Activated CD8-positive, alpha-beta memory T cell treated with anti-CD3 and anti-CD28 coated beads, Interleukin-2, amount 50 U/mL, for 4 hours (primary cell): ENCODE data around the gene SMIM26.
"Not testable (repeated sequence)": the region's sequence is repeated elsewhere in the genome, so short reads cannot be mapped to it uniquely, and the experiment has no call there.

Experiments
- DNase-seq: peaks from one replicate; pipeline ENCODE4 v3.0.0-alpha.2; 2020

Gene SMIM26, protein sequence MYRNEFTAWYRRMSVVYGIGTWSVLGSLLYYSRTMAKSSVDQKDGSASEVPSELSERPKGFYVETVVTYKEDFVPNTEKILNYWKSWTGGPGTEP

GRCh38 chr20:18566892-18567738 is at the start of gene SMIM26:
SMIM26 (plus strand) TSS chr20:18567432; CDS start chr20:18567479, 47 bp downstream.
- DNase-seq: peak; percentile 94

DNA sequence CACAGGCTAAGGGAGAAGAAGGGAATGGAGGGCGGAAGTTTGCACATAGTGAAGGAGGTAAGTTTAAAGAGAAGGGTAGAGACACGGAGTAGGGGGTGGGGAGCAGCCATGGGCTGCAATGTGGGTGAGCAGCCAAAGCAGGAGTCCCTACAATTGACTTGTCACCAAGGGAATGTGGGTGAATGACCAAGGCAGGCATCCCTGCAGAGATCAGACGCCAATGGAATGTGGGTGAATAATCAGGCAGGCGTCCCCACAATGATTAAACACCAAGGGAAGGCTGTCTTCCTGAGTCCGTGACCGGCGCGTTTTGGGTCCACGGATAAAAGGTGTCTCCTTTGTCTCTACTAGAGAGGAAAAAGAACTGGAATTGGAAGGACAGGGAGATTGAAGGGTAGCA is 45.2 kb upstream of the SMIM26 start:
- DNase-seq: not testable (repeated sequence)

DNA sequence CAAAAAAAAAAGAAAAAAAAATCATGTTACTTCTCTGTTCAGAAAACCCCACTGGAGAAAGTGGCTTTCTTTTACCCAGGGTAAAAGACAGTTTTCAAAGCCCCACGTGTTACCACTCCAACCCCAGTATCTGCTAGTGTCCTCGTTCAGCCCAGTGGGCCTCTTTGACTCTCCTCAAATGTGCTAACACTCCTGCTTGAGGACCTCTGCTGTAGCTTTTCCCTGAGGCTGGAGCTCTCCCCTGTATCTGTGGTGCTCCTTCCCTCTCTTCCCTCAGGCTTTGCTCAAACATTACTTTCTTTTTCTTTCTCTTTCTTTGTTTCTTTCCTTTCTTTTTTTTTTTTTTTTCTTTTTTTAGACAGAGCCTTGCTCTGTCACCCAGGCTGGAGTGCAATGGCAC is 44.2 kb upstream of the SMIM26 start:
- DNase-seq: no peak

- DNase-seq: no peak
These were observed 42.6 kb upstream of the SMIM26 start for GRCh38 chr20:18524646-18525045.

- not testable (repeated sequence) for DNase-seq
These were observed 40.5 kb upstream of the SMIM26 start for GRCh38 chr20:18526761-18527160.

- DNase-seq: no peak
These were observed 39.9 kb upstream of the SMIM26 start for GRCh38 chr20:18527339-18527738.

DNA sequence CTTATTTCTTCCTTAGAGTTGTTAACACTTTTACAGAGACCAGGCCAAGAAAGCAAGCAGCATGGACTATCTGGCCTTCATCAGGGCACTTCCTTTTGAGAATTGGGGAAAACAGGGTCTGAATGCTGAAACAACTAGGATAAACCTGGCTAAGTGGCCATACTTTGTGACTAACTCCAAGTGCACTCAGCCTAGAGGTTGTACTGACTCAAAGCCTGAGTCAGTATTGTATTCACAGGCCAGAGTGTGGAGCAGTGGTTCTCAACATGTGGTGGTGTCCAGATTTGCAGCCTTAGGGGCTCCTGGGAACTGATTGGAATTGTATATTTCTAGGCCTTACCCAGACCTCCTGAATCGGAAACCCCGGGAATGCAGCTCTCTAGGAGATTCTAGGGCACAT is 39.4 kb upstream of the SMIM26 start:
- no peak for DNase-seq

- DNase-seq: no peak
These were observed 38.2 kb upstream of the SMIM26 start for GRCh38 chr20:18529041-18529440.

DNA sequence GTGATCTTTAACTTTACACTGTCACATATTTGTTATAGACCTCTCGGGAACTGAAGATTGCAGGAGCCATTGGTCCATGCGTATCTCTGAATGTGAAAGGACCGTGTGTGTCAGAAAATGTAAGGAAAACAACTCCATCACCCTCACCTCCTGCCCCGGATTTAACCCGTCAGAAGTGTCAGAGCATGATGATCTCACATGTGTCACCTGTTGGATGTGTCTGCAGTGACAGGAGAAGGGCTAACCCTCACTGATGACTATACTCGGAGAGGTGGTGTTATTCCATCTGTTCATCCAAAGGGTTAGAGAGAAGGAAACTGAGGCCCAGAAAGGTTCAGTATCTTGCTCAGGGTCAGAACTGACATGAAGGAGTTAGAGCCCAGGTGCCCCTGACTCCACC is 34.6 kb upstream of the SMIM26 start:
- DNase-seq: no peak

DNA sequence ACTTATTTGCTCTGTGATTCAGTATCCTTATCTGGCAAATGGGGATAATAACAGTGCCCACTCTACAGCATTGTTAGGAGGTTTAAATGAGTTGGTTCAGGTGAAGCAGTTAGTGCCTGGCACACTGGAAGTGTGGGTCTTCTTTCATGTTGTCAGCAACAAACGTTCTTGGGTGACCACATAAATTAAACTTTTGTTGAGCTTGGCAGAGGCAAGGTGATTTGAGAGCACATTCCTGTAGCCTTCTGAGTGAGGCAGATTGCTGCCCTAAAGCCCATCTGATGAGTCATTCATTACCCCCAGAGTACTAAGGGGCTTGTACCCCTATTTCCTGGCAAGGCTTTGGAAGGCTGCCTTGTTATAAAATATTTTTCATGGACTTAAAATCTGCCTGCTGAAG is 33.7 kb upstream of the SMIM26 start:
- DNase-seq: no peak

GRCh38 chr20:18533978-18534644 is 33.1 kb upstream of the SMIM26 start:
- DNase-seq: no peak

- no peak for DNase-seq
These were observed 29.6 kb upstream of the SMIM26 start for GRCh38 chr20:18537651-18538050.

- DNase-seq: no peak
These were observed 25.5 kb upstream of the SMIM26 start for GRCh38 chr20:18541741-18542140.

GRCh38 chr20:18543216-18543615 is 24.0 kb upstream of the SMIM26 start:
- no peak for DNase-seq

- no peak for DNase-seq
These were observed 23.3 kb upstream of the SMIM26 start for GRCh38 chr20:18543932-18544331.

- no peak for DNase-seq
These were observed 21.7 kb upstream of the SMIM26 start for GRCh38 chr20:18545566-18545965.

DNA sequence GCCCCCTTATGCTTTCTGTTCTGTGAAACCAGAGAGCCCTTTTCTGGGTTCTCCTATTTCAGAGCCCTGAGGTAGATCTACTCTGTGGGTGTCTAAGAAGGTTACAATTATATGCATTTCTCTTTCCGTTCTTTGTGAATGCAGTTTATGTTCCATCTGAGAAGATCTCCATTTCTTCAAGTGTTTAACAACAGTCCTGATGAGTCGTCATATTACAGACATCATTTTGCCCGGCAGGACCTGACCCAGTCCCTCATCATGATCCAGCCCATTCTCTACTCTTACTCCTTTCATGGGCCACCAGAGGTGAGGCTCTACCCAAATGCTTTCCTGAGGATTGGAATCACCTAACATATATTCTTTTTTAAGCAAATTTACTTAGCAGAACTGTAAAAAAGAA is 18.8 kb upstream of the SMIM26 start:
- no peak for DNase-seq

DNA sequence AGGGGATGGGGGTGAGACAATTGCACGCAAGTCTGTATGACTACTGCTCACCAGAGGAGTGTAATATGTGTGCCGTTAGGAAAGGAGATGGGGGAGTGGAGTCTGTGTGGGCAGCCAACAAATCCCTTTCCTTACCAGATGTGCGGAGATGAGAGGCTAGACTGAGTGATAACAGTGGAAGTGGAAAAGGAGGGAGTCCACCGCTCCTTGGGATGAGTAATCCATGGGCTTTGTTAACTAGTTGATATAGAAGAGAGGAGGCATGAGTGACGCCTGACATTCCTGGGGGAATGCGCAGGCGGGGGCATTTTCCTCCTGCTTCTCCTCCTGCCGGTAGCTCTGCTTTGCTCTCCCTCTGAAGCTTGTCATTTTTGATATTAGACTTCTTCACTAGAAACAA is 13.5 kb upstream of the SMIM26 start:
- DNase-seq: no peak

- no peak for DNase-seq
These were observed 483 bp downstream of the SMIM26 start for GRCh38 chr20:18567739-18568091.

DNA sequence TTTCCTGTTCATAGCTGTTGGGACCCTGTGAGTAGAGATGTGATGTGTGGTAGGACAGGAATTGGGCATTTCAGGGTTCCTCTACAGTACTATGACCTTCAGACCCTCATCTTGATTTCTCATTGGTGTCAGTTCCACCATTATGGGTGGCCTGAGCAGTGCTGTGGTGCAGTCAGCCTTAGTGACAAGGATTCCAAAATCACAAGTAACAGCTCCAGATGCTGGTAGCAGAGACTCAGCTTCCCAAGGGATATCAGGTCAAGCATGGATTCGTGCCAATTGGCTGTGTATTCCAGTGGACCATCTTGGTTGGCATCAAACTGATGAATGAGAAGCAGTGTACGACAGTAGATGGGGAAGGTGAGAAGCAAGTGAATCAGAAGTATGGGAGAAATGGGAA is 3.8 kb downstream of the SMIM26 start:
- no peak for DNase-seq

- no peak for DNase-seq
These were observed 4.3 kb downstream of the SMIM26 start for GRCh38 chr20:18571578-18571977.

GRCh38 chr20:18577942-18578341 is 10.7 kb downstream of the SMIM26 start:
- no peak for DNase-seq

- no peak for DNase-seq
These were observed 11.3 kb downstream of the SMIM26 start for GRCh38 chr20:18578581-18578980.

DNA sequence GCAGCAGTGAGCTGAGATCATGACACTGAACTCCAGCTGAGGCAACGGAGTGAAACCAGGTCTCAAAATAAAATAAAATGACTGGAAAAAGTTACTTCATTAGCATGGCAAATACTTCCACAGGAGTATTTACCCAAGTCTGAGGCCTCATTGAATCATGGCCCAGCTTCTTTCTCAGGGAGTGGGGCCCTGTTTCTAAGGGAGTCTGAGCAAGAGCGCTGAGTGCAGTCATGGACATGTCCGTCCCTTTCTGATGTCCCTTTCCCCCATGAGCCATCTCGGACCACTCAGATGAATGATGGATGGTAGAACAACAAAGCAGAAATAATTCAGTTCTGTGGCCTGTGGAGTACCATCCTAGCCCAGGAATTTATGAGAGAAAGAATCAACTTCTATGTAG is 12.8 kb downstream of the SMIM26 start:
- no peak for DNase-seq
